GM12878 (cell line): Measurements from ENCODE around the gene ZACN. TPM values are rescaled to one million over a fixed set of nuclear protein-coding genes. Genes with fewer than 3 reads are reported as not detected.

Source experiments
- DPF2 ChIP-seq: fragments of 450-650 bp; IDR thresholded peaks from 2 replicates; pipeline ENCODE4 v1.6.1; 2017; ENCODE audit warnings: mild to moderate bottlenecking
- EP300 ChIP-seq, 2 experiments: fragments of 150-350 bp in 1 of 2; IDR thresholded peaks; 2 replicates each; pipeline ENCODE4 v1.6.1; 2011 to 2012; ENCODE audit warnings: low read depth in 2 of 2, low read length in 2 of 2, borderline replicate concordance in 1 of 2, improper control_type of control experiment in 1 of 2, inconsistent platforms in 1 of 2; ENCODE audit not compliant: control insufficient read depth in 1 of 2
- FOXK2 ChIP-seq: fragments of 450-650 bp; IDR thresholded peaks from 2 replicates; pipeline ENCODE4 v1.6.1; 2017; ENCODE audit warnings: mild to moderate bottlenecking, moderate library complexity
- HDAC2 ChIP-seq: fragments of 200-600 bp; sonication (generic); IDR thresholded peaks from 2 replicates; pipeline ENCODE4 v1.6.1; 2017
- IKZF2 ChIP-seq, 2 experiments: fragments of 450-650 bp; IDR thresholded peaks; 2 replicates each; pipeline ENCODE4 v1.6.1; 2017; ENCODE audit warnings: mild to moderate bottlenecking in 2 of 2, moderate library complexity in 2 of 2
- JUND ChIP-seq: IDR thresholded peaks from 2 replicates; pipeline ENCODE4 v1.6.1; 2012; ENCODE audit warnings: low read depth, mild to moderate bottlenecking, low read length, improper control_type of control experiment, moderate library complexity
- LARP7 ChIP-seq: fragments of 450-650 bp; IDR thresholded peaks from 2 replicates; pipeline ENCODE4 v1.6.1; 2017; ENCODE audit warnings: mild to moderate bottlenecking
- MEF2A ChIP-seq: IDR thresholded peaks from 2 replicates; pipeline ENCODE4 v1.6.1; 2011; ENCODE audit warnings: low read depth, mild to moderate bottlenecking, low read length, moderate library complexity; ENCODE audit not compliant: insufficient read depth
- MTA3 ChIP-seq: IDR thresholded peaks from 2 replicates; pipeline ENCODE4 v1.6.1; 2012; ENCODE audit warnings: low read length, inconsistent platforms, borderline replicate concordance
- MYB ChIP-seq: fragments of 150-350 bp; IDR thresholded peaks from 2 replicates; pipeline ENCODE4 v1.6.1; 2014; ENCODE audit warnings: mild to moderate bottlenecking, low read depth, low read length, borderline replicate concordance
- NFYA ChIP-seq: IDR thresholded peaks from 2 replicates; pipeline ENCODE4 v1.6.1; 2011; ENCODE audit warnings: low read depth, mild to moderate bottlenecking, low read length, improper control_type of control experiment, borderline replicate concordance
- PAX8 ChIP-seq: fragments of 450-650 bp; IDR thresholded peaks from 2 replicates; pipeline ENCODE4 v1.6.1; 2017; ENCODE audit warnings: mild to moderate bottlenecking, moderate library complexity
- RELA ChIP-seq: fragments of 450-650 bp; IDR thresholded peaks from 2 replicates; pipeline ENCODE4 v1.8.0; 2014; ENCODE audit warnings: borderline replicate concordance; ENCODE audit not compliant: partially characterized antibody
- SMARCA5 ChIP-seq: fragments of 450-650 bp; IDR thresholded peaks from 2 replicates; pipeline ENCODE4 v1.6.1; 2017; ENCODE audit warnings: mild to moderate bottlenecking
- SREBF1 ChIP-seq: IDR thresholded peaks from 2 replicates; pipeline ENCODE4 v1.6.1; 2012; ENCODE audit warnings: mild to moderate bottlenecking, low read length
- TCF12 ChIP-seq: IDR thresholded peaks from 2 replicates; pipeline ENCODE4 v1.6.1; 2011; ENCODE audit warnings: low read depth, mild to moderate bottlenecking, low read length
- ZBED1 ChIP-seq: IDR thresholded peaks from 2 replicates; pipeline ENCODE4 v1.6.1; 2016; ENCODE audit warnings: borderline replicate concordance
- ZNF274 ChIP-seq: IDR thresholded peaks from one replicate; pipeline ENCODE4 v1.8.0; 2011; ENCODE audit not compliant: insufficient read length, insufficient read depth
- ZZZ3 ChIP-seq: IDR thresholded peaks from 2 replicates; pipeline ENCODE4 v1.6.1; 2011; ENCODE audit warnings: low read depth; ENCODE audit not compliant: control insufficient read depth, insufficient read length
- polyA plus RNA-seq, 11 experiments: library from polyadenylated mRNA; depleted of rRNA in 4 of 11; unstranded in 6 of 11; stranded (reverse) in 5 of 11; fragments of >200 nt; fragmentation: Nextera tagmentation in 4 of 11; fragmentation: Illumina TruSeq in 1 of 11; extraction: Ambion mirVana in 4 of 11; extraction: Trizol in 1 of 11; gene quantifications; 1 replicate in 1 of 11; 2 replicates in 10 of 11; pipeline versions ENCODE4 v1.2.1 to v1.2.3, GENCODE V29; 2011 to 2016; ENCODE audit warnings: inconsistent platforms in 2 of 11, missing spikeins in 2 of 11, low read depth in 1 of 11
- total RNA-seq, 4 experiments: library from RNA; depleted of rRNA in 3 of 4; stranded (reverse); fragments of >200 nt in 3 of 4; fragmentation: Illumina TruSeq in 1 of 4; extraction: Trizol in 1 of 4; gene quantifications; 2 replicates each; pipeline versions ENCODE4 v1.2.1 to v1.2.3, GENCODE V29; 2013 to 2021
- TF ChIP-seq, protein P1 (sequence below): fragments of 450-650 bp; IDR thresholded peaks from 2 replicates; pipeline ENCODE4 v1.6.1; 2016; ENCODE audit warnings: mild to moderate bottlenecking
- TF ChIP-seq, protein P2 (sequence below): fragments of 450-650 bp; IDR thresholded peaks from 2 replicates; pipeline ENCODE4 v1.6.1; 2016; ENCODE audit warnings: mild to moderate bottlenecking
- TF ChIP-seq, protein P3 (sequence below): fragments of 150-350 bp; IDR thresholded peaks from 2 replicates; pipeline ENCODE4 v1.6.1; 2016; ENCODE audit warnings: low read depth, low read length
- TF ChIP-seq, protein P4 (sequence below): fragments of 450-650 bp; IDR thresholded peaks from 2 replicates; pipeline ENCODE4 v1.6.1; 2018; ENCODE audit warnings: borderline replicate concordance, mild to moderate bottlenecking; ENCODE audit not compliant: partially characterized antibody

Gene ZACN
- total and polyA plus RNA-seq, 10 of the 15 experiments (the other 5 are each of a cell fraction or from before 2014, with no cell fraction given): 0.06 to 11.3 (median 0.47) TPM; not detected in 2

- TF ChIP-seq, protein P1, sequence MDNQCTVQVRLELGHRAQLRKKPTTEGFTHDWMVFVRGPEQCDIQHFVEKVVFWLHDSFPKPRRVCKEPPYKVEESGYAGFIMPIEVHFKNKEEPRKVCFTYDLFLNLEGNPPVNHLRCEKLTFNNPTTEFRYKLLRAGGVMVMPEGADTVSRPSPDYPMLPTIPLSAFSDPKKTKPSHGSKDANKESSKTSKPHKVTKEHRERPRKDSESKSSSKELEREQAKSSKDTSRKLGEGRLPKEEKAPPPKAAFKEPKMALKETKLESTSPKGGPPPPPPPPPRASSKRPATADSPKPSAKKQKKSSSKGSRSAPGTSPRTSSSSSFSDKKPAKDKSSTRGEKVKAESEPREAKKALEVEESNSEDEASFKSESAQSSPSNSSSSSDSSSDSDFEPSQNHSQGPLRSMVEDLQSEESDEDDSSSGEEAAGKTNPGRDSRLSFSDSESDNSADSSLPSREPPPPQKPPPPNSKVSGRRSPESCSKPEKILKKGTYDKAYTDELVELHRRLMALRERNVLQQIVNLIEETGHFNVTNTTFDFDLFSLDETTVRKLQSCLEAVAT: no peak
- TF ChIP-seq IKZF2 (IDR thresholded peaks at IDR 0.05): peak in 1 of 2 experiments; percentile 43; a peak in 2 of 4 replicates
- TF ChIP-seq JUND: no peak
- TF ChIP-seq TCF12: 0 out of 2 replicates have a peak, but pooled peaks have one; percentile 15
- 0 out of 2 replicates have a peak, but pooled peaks have one; percentile 10 for TF ChIP-seq MEF2A
- TF ChIP-seq, protein P2, sequence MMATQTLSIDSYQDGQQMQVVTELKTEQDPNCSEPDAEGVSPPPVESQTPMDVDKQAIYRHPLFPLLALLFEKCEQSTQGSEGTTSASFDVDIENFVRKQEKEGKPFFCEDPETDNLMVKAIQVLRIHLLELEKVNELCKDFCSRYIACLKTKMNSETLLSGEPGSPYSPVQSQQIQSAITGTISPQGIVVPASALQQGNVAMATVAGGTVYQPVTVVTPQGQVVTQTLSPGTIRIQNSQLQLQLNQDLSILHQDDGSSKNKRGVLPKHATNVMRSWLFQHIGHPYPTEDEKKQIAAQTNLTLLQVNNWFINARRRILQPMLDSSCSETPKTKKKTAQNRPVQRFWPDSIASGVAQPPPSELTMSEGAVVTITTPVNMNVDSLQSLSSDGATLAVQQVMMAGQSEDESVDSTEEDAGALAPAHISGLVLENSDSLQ: no peak
- TF ChIP-seq RELA: peak; percentile 32
- no peak for TF ChIP-seq EP300 (IDR thresholded peaks at IDR 0.05; ENCODE audit: borderline replicate concordance in 1 of 2, control insufficient read depth in 1 of 2, low read depth in 2 of 2, low read length in 2 of 2)
- no peak for TF ChIP-seq SREBF1
- no peak for TF ChIP-seq ZZZ3
- no peak for TF ChIP-seq MYB
- no peak for TF ChIP-seq FOXK2
- TF ChIP-seq PAX8: no peak
- TF ChIP-seq, protein P3, sequence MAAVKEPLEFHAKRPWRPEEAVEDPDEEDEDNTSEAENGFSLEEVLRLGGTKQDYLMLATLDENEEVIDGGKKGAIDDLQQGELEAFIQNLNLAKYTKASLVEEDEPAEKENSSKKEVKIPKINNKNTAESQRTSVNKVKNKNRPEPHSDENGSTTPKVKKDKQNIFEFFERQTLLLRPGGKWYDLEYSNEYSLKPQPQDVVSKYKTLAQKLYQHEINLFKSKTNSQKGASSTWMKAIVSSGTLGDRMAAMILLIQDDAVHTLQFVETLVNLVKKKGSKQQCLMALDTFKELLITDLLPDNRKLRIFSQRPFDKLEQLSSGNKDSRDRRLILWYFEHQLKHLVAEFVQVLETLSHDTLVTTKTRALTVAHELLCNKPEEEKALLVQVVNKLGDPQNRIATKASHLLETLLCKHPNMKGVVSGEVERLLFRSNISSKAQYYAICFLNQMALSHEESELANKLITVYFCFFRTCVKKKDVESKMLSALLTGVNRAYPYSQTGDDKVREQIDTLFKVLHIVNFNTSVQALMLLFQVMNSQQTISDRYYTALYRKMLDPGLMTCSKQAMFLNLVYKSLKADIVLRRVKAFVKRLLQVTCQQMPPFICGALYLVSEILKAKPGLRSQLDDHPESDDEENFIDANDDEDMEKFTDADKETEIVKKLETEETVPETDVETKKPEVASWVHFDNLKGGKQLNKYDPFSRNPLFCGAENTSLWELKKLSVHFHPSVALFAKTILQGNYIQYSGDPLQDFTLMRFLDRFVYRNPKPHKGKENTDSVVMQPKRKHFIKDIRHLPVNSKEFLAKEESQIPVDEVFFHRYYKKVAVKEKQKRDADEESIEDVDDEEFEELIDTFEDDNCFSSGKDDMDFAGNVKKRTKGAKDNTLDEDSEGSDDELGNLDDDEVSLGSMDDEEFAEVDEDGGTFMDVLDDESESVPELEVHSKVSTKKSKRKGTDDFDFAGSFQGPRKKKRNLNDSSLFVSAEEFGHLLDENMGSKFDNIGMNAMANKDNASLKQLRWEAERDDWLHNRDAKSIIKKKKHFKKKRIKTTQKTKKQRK: no peak
- TF ChIP-seq LARP7: peak; percentile 78
- 0 out of 2 replicates have a peak, but pooled peaks have one; percentile 14 for TF ChIP-seq DPF2
- TF ChIP-seq, protein P4, sequence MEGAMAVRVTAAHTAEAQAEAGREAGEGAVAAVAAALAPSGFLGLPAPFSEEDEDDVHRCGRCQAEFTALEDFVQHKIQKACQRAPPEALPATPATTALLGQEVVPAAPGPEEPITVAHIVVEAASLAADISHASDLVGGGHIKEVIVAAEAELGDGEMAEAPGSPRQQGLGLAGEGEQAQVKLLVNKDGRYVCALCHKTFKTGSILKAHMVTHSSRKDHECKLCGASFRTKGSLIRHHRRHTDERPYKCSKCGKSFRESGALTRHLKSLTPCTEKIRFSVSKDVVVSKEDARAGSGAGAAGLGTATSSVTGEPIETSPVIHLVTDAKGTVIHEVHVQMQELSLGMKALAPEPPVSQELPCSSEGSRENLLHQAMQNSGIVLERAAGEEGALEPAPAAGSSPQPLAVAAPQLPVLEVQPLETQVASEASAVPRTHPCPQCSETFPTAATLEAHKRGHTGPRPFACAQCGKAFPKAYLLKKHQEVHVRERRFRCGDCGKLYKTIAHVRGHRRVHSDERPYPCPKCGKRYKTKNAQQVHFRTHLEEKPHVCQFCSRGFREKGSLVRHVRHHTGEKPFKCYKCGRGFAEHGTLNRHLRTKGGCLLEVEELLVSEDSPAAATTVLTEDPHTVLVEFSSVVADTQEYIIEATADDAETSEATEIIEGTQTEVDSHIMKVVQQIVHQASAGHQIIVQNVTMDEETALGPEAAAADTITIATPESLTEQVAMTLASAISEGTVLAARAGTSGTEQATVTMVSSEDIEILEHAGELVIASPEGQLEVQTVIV: no peak
- TF ChIP-seq ZNF274: no peak
- TF ChIP-seq ZBED1: no peak; the same call in 1 of the 2 replicates
- no peak for TF ChIP-seq NFYA
- TF ChIP-seq MTA3: no peak
- TF ChIP-seq HDAC2: no peak
- TF ChIP-seq SMARCA5: peak; percentile 33; the same call in 1 of the 2 replicates
Observed at GRCh38 chr17:76072148-76072858, 6.7 kb upstream of the ZACN start, which contains the start of gene SRP68 (continued).
